HT-29 (cell line): Measurements from ENCODE around the gene SUPT20H. TPM values are rescaled to one million over a fixed set of nuclear protein-coding genes. Genes with fewer than 3 reads are reported as not detected.
"Not testable (repeated sequence)": the region's sequence is repeated elsewhere in the genome, so short reads cannot be mapped to it uniquely, and the experiment has no call there.

Experiments used
- DNase-seq: peaks from one replicate; pipeline ENCODE4 v3.0.0-alpha.2; 2015; ENCODE audit warnings: low spot score
- total RNA-seq: library from RNA; depleted of rRNA; stranded (reverse); fragments of >200 nt; shearing (Covaris generic); gene quantifications from 2 replicates; pipeline ENCODE4 v1.2.3, GENCODE V29; 2014

The SUPT20H gene
- total RNA-seq, 1 experiment from 2014 or later, result 31.8 TPM

GRCh38 chr13:37070145-37070695, 10.7 kb upstream of the SUPT20H start:
- no peak for DNase-seq

- no peak for DNase-seq
Measured at GRCh38 chr13:37069597-37070103, 10.2 kb upstream of the SUPT20H start.

GRCh38 chr13:37068962-37069361, 9.5 kb upstream of the SUPT20H start:
- peak; percentile 29 for DNase-seq

DNA sequence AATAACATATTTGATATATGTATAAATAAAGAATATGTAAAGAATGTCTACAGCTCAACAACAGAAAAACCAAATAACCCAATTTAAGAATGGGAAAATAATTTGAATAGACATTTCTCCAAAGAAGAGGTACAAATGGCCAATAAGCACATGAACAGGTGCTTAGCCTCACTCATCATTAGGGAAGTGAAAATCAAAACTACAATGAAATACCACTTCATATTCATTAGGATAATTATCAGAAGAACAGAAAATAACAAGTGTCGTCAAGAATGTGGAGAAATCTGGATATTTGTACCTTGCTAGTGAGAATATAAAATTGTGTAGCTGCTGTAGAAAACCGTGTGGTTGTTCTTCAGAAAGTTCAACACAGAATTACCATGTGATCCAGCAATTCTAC, 8.4 kb upstream of the SUPT20H start:
- DNase-seq, result no peak

- DNase-seq, result no peak
Measured at GRCh38 chr13:37065890-37066526, 6.5 kb upstream of the SUPT20H start.

GRCh38 chr13:37059848-37060192, 332 bp upstream of the SUPT20H start:
- DNase-seq, result no peak

GRCh38 chr13:37056228-37056627, 3.3 kb downstream of the SUPT20H start:
- DNase-seq, result not testable (repeated sequence)

DNA sequence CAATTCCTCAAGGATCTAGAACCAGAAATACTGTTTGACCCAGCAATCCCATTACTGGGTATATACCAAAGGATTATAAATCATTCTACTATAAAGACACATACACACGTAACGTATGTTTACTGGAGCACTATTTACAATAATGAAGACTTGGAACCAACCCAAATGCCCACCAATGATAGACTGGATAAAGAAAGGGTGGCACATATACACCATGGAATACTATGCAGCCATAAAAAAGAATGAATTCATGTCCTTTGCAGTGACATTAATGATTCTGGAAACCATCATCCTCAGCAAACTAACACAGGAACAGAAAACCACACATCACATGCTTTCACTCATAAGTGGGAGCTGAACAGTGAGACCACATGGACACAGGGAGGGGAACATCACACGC, 6.4 kb downstream of the SUPT20H start:
- not testable (repeated sequence) for DNase-seq

DNA sequence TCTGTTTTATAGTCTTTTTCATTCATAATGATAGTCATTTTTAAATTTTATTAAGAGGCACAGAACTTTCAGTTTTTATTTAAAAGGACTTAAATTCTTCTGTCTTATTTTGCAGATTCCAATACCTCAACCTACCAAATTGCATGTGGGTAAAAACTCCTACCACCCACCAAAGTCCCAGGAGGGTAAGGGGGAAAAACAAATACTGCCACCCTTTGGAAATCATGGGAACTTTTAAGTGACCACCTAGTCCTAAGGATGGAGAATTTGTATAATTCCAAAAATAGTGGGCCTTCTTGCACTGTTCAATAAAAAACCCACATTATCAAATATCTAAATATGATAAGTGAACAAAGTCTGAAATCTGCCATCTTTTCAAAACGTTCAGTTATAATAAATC, 9.7 kb downstream of the SUPT20H start:
- no peak for DNase-seq

GRCh38 chr13:37047846-37048245, 11.6 kb downstream of the SUPT20H start:
- DNase-seq, result no peak

DNA sequence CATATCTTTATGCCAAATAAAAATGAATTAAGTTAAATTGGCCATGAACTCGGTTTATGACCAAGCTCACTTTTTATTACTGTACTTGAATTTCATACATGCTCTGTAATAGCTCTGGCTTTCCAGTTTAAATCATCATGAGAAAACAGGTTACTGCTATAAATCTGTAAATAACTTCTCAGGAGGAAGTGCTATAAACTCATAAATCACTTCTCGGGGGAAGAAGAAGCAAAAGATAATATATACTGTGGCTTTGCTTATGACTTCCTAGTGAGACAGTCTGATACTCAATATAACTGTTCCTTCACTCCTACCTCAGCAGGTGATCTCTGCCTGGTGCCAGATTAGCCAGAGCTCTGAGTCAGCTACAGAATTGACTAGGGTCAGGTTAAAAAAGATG, 12.5 kb downstream of the SUPT20H start:
- no peak for DNase-seq

GRCh38 chr13:37046062-37046461, 13.4 kb downstream of the SUPT20H start:
- DNase-seq, result no peak

DNA sequence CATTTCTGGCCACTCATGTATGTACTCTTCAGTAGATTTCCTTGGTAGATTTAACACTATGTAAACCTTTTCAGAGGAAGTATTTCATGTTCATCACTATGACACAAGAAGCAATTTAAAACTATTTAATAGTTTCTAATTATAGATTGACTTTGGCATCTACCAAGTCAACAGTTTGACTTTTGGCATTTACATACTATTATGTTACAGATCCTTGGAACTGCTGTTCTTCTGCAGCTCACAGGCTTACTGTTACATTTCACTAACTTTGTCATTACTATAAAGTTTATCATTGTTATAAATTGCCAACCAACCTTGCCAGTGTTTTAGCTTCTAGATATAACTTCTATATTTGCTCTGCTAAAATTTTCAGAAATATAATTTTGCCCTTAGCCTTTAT, 18.7 kb downstream of the SUPT20H start:
- no peak for DNase-seq

GRCh38 chr13:37039896-37040295, 19.6 kb downstream of the SUPT20H start:
- no peak for DNase-seq

DNA sequence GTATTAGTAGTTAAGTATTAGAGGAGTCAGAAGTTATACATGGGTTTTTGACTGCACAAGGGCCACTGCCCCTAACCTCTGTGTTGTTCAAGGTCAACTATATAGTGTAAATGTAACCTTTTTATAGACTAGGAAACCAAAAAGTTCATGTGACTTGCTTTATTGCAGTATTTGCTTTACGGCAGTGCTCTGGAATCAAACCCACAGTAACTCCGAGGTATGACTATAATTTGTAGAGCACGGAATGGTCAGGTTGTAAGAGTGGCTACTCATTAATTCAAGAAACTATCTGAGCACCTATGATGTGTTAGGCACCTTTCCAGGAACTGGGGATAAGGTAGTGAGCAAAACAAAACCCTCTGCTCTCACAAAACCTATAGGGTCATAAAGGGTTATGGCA, 22.2 kb downstream of the SUPT20H start:
- no peak for DNase-seq

DNA sequence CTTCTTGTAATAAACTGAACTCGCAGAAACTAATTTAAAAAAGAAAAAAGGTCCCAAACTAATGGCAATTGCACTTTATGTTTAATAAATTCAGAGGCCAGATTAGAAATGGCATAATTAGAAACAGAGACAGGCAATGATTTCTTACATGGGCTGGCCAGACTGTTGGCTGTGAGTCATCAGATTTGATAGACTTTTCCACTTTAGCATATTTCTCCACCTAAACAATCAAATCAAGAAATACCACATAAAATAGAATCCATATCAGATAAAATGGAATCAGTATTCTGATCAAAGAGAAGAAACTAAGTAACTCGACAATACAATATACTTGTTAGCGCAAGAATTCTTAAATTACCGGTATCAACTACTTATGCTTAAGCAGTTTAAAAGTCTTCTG, 29.9 kb downstream of the SUPT20H start:
- DNase-seq, result no peak

GRCh38 chr13:37027639-37028038, 31.8 kb downstream of the SUPT20H start:
- DNase-seq, result no peak

- DNase-seq, result no peak
Measured at GRCh38 chr13:37026771-37027170, 32.7 kb downstream of the SUPT20H start.

DNA sequence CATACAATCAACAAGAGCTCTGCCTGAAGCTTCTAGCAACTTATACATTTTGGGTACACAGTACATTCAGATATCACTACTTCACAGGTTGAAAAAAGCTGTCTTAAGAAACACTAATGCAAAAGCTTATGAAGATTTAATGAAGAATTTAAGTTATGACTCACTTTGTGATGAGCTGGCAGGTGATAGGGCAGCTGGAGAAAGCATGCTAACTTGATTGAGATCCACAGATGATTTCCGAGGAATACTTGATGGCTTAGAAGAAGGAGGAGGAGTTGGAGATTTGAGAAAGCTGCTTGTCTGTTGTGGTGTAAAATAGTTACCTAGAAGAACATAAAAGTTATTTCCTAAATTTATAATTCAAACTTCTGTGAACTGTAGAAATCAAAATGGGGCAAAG, 35.6 kb downstream of the SUPT20H start:
- no peak for DNase-seq

GRCh38 chr13:37014609-37015008, 44.9 kb downstream of the SUPT20H start:
- no peak for DNase-seq

DNA sequence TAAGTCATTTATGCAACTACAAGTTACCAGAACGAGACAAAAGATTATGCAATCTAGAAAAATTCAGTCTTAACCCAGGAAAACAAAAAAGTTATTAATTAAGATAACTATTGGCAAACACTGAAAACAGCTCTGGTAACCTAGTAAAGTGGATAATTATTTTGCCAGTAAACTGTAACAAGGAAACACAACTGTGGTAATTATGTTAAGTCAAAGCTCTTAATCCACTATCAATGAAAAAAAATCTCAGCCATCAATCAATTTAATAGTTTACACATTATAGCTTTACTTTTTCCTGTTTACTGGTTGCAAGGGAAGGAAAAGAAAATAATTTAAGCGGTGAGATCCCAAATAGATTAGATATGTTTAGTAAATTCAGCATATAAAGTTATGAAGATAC, 47.7 kb downstream of the SUPT20H start:
- DNase-seq, result no peak

- DNase-seq, result no peak
Measured at GRCh38 chr13:37011002-37011401, 48.5 kb downstream of the SUPT20H start.

DNA sequence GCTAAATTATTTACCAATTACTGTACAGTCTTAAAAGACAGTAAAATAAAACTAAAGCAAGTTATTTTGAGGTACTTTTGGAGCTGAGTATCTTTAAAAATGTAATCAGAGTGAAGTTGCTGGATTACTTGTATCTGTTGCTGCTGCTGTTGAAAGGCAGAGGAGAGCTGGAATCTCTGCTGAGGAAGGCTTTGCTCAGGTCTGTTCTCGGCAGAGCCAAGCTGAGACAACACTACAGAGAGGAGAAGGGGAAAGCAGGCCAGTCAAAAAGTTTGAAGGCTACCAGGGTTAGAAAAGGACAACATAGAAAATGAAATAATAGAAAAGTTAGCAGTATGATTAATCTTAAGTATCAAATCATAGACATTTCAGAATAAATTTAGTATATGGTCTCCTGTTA, 49.1 kb downstream of the SUPT20H start:
- no peak for DNase-seq

GRCh38 chr13:37009692-37010091, 49.8 kb downstream of the SUPT20H start:
- DNase-seq, result no peak
